Left lung (tissue), 10 donors: ENCODE measurements around the gene SLCO4A1. TPM values are rescaled to one million over a fixed set of nuclear protein-coding genes. Genes with fewer than 3 reads are reported as not detected.

ENCODE experiments used
- ATAC-seq: fragments of 200-7000 bp; cut with Tn5 transposase; one replicate; pipeline ENCODE4 v1.9.1; 2020; ENCODE audit warnings: moderate library complexity
- DNase-seq, 4 donors: peaks; one replicate each; pipeline ENCODE4 v3.0.0-alpha.2; 2013 to 2020
- H3K27ac ChIP-seq, 2 donors: fragments of 200-600 bp; sonication (generic) in 1 of 2; one replicate each; pipeline versions ENCODE4 v1.5.0 to v1.8.0; 2020 to 2021
- H3K27me3 ChIP-seq, 2 donors: fragments of 200-600 bp; sonication (generic) in 1 of 2; one replicate each; pipeline versions ENCODE4 v1.5.0 to v1.8.0; 2020 to 2021
- H3K36me3 ChIP-seq, 2 donors: fragments of 200-600 bp; sonication (generic) in 1 of 2; one replicate each; pipeline versions ENCODE4 v1.5.0 to v1.8.0; 2020 to 2021
- H3K4me1 ChIP-seq, 2 donors: fragments of 200-600 bp; one replicate each; pipeline ENCODE4 v1.8.0; 2021
- H3K4me3 ChIP-seq, 2 donors: fragments of 200-600 bp; sonication (generic) in 1 of 2; one replicate each; pipeline versions ENCODE4 v1.5.0 to v1.8.0; 2020 to 2021; ENCODE audit warnings: mild to moderate bottlenecking in 1 of 2
- H3K9me3 ChIP-seq, 2 donors: fragments of 200-600 bp; sonication (generic) in 1 of 2; one replicate each; pipeline versions ENCODE4 v1.5.0 to v1.8.0; 2020 to 2021
- CTCF ChIP-seq, 2 donors: fragments of 200-600 bp; sonication (generic) in 1 of 2; IDR thresholded peaks; one replicate each; pipeline versions ENCODE4 v1.5.0 to v1.8.0; 2021; ENCODE audit warnings: antibody characterized with exemption in 2 of 2
- intact Hi-C, 2 donors: fragments of 100-400 bp; cut with DNase I; formaldehyde crosslinking; loops; one replicate each; pipeline versions ENCODE4 v1.11.2 to v1.14.2; 2022
- polyA plus RNA-seq, 6 donors: library from polyadenylated mRNA; unstranded; fragments of 120-200 nt; gene quantifications; one replicate each; pipeline ENCODE4 v1.2.1, GENCODE V29; 2013; ENCODE audit not compliant: insufficient read length in 6 of 6
- total RNA-seq, 2 donors: library from RNA; stranded (reverse); fragmentation: NEBNext Ultra II Directional; extraction: Animal tissue kit (Norgen Biotek cat#: 25700); gene quantifications; one replicate each; pipeline ENCODE4 v1.2.1, GENCODE V29; 2021
- donor health status: DM: no; HTN: yes; CAD: no.
- donor health status: DM: no; HTN: no; CAD: no.

Gene SLCO4A1
- total and polyA plus RNA-seq, 8 donors = 0.20 to 47.2 (median 0.60) TPM

GRCh38 chr20:62603021-62603906 is 39.0 kb upstream of the SLCO4A1 start:
- Histone ChIP-seq H3K9me3 (no peaks in the 10 kb centered on the region), H3K27me3 (peaks cover 0 to 7% of the 10 kb centered on the region in 2 donors), H3K27ac (peak overlapping the region; percentile 69 to 99), H3K4me1 (peaks cover 15 to 89% of the 10 kb centered on the region in 2 donors), H3K36me3 (no peaks in the 10 kb centered on the region), H3K4me3 (peak overlapping the region in 1 of 2 donors; percentile 24)
- intact Hi-C loops = no loop called here
- ATAC-seq (peak; percentile 71), DNase-seq (peak in 2 of 4 donors; percentile 85 to 95)
- TF ChIP-seq CTCF (IDR thresholded peaks at IDR 0.05) = no peak

DNA sequence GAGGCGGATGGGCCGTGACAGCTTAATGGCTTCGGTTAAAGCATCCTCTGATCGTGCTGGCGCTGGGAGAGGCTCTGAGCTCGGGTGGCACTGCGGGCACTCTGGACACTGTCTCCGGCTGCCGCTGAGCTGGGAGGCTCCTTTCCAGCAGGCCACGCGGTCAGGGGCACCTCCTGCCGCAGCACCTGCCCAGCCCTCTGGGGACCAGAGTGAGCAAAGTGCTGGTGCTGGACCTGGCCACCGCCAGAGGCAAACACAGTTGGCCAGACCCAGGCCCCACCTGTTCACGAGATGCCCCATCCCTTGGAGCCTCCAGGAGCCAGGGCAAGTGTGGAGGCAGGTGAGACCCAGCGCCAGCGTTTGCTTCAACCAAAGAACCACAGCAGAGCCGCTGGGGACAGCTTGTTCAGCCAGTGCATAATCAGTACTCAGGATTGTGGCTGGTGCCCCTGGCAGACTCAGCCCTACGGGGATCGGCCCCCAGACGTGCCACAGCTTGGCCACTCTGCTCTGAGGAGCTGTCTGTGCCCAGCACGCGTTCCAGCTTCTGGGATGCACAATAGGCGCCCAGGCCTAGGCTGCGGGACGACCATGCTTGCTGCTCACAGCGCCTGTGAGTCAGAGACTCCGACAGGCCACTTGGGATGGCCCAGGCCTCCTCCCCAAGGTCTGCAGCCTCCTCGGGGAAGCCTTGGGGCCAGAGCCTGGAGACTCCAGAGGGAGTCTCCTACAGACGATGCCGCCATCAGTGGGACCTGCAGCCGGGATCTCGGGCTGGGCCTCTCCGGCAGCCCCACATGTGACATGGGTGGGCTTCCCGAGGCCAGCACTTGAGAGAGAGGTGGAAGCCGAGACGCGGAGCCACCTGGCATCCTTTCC is 38.2 kb upstream of the SLCO4A1 start:
- Histone ChIP-seq H3K27ac (peak overlapping the region; percentile 35 to 99), H3K27me3 (peaks cover 0 to 7% of the 10 kb centered on the region in 2 donors), H3K36me3 (no peaks in the 10 kb centered on the region), H3K9me3 (no peaks in the 10 kb centered on the region), H3K4me1 (peaks cover 15 to 86% of the 10 kb centered on the region in 2 donors), H3K4me3 (peak overlapping the region in 1 of 2 donors; percentile 24)
- DNase-seq (peak in 1 of 4 donors; percentile 81), ATAC-seq (no peak)
- TF ChIP-seq CTCF (IDR thresholded peaks at IDR 0.05) = no peak
- intact Hi-C loops = no loop called here

DNA sequence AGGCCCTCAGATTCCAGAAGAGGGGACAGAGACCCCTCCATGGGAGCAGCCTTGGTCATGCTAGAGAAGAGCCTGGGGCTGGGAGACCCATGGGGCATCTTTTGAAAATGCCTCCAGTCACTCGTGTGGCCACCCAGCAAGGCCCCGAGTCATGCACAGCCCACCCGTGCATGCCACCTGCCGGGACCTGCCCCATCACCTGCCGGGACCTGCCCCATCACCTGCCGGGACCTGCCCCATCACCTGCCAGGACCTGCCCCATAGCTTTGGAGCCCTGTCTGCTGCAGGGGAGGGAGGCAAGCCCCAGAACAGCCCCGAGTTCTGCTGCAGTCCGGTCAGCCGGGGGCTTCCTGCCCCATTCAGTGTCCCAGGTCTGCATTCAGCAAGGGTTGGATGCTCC is 37.5 kb upstream of the SLCO4A1 start:
- peaks cover 0 to 12% of the 10 kb centered on the region in 2 donors for H3K27me3 ChIP-seq
- H3K4me1 ChIP-seq = peaks cover 15 to 79% of the 10 kb centered on the region in 2 donors
- peak in 1 of 4 donors; percentile 74 for DNase-seq
- no peak for TF ChIP-seq CTCF (IDR thresholded peaks at IDR 0.05)
- intact Hi-C loops = no loop called here
- H3K27ac ChIP-seq = peak overlapping the region in 1 of 2 donors; percentile 99
- no peak for ATAC-seq
- H3K4me3 ChIP-seq = no peak overlapping the region
- H3K36me3 ChIP-seq = no peaks in the 10 kb centered on the region
- no peaks in the 10 kb centered on the region for H3K9me3 ChIP-seq

GRCh38 chr20:62605236-62605943 is 36.9 kb upstream of the SLCO4A1 start:
- Histone ChIP-seq H3K36me3 (no peaks in the 10 kb centered on the region), H3K9me3 (no peaks in the 10 kb centered on the region), H3K4me3 (no peak overlapping the region), H3K27me3 (peaks cover 0 to 18% of the 10 kb centered on the region in 2 donors), H3K4me1 (peaks cover 15 to 74% of the 10 kb centered on the region in 2 donors), H3K27ac (peak overlapping the region in 1 of 2 donors; percentile 99)
- no peak for TF ChIP-seq CTCF (IDR thresholded peaks at IDR 0.05)
- intact Hi-C loops = no loop called here
- ATAC-seq = no peak
- peak in 1 of 4 donors; percentile 79 for DNase-seq
